ENCODE results near the gene LPP. TPM values are rescaled to one million over a fixed set of nuclear protein-coding genes. Genes with fewer than 3 reads are reported as not detected.
"Not testable (repeated sequence)": the region's sequence is repeated elsewhere in the genome, so short reads cannot be mapped to it uniquely, and the experiment has no call there.

LPP gene
- polyA plus RNA-seq, 3 donors, result 24.5 to 26.1 (median 25.4) TPM

DNA sequence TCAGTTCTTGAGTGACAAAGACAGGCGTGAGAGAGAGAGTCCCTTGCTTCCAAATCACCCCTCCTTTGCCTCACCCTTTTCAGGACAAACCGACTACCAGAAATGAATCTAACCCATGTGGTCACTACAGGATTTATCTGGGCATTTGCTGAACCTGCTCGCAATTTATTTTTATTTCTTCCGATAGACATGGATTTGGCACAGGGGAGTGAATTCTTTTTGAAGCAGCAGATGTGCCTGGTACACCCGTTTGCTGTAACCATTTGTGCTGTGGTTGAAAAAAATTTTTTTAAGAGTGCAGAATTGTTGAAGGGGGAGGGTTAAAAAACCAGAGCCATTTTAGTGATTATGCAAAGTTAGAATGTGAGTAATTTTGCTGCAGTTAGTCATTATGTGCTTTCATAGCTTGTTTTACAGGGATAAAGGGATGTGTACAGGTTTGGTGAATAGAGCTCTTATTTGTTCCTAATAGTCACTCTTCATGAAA is 442.0 kb downstream of the LPP start:
- no peak for DNase-seq (ENCODE audit: low read depth in 3 of 3, low spot score in 2 of 3)

DNA sequence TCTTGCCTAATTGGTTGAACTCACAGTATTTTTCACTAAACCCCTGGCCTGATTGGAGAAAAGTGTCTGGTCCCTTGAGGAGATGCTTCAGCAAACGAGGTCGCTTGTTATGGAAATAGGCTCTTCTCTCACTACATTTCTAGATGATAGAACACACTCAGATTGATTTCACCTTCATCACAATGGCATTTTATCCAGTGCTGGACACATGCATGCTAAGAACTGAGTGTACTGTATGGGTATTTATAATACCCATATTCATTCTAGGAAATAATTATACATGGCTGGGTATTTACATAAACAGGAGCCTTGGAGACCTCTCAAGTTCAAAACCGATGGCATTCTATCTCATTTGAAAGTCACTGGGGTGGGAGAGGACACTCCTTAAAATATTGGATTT is 444.9 kb downstream of the LPP start:
- DNase-seq (ENCODE audit: low read depth in 3 of 3, low spot score in 2 of 3), result no peak

DNA sequence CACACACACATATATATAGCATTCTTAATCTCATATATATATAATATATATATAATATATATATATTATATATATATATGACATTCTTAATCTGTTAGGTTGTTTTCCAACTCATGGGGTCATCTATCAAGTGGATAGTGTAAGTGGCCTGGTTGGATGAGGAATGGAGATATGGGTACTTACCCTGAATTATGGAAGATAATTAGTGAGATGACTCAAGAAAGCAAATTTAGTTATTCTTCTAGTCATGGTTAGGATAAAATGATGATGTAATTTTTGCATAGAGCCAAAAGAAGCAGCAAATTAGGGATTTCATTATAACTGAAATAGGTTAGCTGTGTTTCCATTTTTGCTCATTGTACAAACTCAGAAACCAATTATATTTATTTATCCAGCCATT is 448.2 kb downstream of the LPP start:
- no peak for DNase-seq (ENCODE audit: low read depth in 3 of 3, low spot score in 2 of 3)

DNA sequence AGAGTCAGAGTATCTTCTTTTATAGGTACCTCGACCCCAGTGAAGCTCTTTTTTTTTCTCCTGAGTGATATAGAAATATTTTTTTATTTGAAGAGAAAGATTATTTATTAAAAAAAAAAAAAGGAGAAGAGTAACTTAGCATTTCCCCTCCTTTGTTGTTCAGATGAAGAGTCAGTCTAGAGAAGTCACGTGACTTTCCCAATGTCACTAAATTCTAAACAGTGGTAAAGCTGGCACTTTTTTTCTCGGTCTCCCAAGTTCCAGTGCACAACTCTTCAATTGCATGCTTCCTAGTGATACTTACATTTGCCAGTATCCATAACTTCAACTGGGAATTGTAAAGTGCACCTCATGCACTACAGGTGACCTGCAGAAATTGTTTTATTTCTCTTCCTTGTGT is 448.7 kb downstream of the LPP start:
- DNase-seq (ENCODE audit: low read depth in 3 of 3, low spot score in 2 of 3), result no peak

DNA sequence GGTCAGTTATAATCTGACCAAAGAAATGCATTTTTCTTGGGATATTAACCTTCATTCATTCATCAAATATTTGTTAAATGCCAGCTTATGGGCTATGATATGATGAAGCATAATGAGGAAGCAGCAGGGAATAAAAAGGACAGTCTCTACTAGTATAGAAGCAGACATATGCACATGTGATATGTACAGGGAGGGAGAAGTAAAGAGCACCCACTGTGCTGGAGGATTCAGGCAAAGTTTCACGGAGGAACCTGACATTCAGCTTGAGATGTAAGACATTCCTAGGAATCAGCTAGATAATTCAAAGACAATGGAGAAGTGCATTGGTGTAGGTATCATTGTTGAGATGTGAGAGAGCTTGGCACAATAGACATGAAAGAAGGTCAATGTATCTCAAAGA is 450.7 kb downstream of the LPP start:
- DNase-seq (ENCODE audit: low read depth in 3 of 3, low spot score in 2 of 3), result no peak

DNA sequence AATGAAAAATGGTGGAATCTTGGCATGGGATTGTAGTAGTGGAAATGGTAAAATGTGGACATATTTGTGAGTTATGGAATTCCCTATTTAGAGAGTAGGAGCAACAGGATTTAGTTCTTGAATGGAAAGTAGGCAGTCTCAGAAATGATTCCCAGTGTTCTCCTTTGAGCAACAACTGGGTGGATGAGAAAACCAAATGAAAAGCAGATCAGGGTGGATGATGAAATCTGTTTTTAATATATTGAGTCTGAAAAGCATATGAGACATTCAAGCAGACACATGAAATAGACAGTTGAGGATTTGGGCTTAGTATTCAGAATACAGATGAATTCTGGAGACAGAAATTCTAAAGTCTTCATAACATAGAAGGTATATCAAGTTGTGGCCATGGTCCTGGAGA is 451.3 kb downstream of the LPP start:
- DNase-seq (ENCODE audit: low read depth in 3 of 3, low spot score in 2 of 3), result no peak

DNA sequence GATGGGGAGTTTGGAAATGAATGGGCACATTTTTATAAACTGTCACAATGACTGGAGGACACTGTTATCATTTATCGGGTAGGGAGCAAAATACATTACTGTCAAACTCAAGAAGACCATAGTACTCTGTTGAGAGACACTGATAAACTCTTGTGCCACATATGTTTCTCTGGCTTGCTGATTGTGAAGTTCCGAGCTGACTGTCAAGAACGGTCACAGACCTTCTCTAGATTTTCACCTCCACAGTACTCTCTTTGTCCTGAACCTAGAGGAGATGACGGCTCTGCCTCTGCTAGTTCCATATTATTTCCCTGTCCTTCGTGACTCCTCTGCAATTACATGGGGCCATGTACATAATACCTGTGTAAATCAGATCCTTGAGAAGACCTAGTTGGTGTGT is 451.9 kb downstream of the LPP start:
- no peak for DNase-seq (ENCODE audit: low read depth in 3 of 3, low spot score in 2 of 3)

DNA sequence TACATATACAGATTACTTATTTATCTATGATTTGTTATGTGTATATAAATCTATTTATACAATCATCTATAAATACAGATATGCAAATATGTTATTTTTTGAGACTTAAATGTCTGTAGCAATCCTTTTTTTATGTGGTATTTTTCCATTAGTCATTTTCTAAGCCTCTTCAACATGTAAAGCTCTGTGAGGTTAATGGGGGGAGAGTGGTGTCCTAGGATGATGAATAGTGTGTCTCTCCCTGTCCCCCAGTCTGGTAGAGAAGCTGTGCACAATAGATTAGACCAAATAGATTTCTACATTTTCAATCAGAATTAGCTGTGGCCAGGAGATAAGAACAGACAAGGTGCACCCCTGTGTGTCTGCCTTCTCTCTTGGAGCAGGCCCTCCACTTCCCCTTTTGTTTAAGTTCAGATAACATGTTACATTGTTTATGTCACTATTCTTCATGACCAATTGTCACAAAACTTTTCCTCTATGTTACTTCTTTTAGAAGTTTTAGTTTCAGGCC is 453.9 kb downstream of the LPP start:
- DNase-seq (ENCODE audit: low read depth in 3 of 3, low spot score in 2 of 3), result no peak

DNA sequence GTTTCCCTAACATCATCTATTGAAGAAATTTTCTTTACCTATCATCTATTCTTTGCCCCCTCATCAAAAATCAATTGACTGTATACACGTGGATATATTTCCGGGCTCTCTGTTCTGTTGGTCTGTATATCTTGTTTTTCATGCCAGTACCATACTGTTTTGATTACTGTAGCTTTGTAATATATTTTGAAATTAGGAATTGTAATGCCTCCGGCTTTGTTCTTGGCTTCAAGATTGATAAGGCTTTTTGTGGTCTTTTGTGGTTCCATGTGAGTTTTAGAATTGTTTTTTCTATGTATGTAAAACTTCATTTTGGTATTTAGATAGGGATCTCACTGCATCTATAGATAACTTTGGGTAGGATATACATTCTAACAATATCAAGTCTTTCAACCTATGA is 454.4 kb downstream of the LPP start:
- DNase-seq (ENCODE audit: low read depth in 3 of 3, low spot score in 2 of 3), result no peak

DNA sequence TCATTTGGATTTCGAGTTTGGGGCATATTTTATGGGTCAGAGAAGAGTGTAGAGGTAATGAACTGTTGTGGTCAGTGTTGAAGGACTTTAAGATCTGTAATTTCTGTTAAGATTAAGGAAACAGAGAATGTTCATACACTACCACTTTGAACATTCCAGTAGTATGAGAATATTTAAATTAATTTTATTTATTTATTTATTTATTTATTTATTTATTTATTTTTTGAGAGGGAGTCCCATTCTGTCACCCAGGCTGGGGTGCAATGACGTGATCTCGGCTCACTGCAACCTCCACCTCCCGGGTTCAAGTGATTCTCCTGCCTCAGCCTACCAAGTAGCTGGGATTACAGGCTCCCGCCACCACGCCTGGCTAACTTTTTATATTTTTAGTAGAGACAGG is 459.8 kb downstream of the LPP start:
- DNase-seq (ENCODE audit: low read depth in 3 of 3, low spot score in 2 of 3), result not testable (repeated sequence)

DNA sequence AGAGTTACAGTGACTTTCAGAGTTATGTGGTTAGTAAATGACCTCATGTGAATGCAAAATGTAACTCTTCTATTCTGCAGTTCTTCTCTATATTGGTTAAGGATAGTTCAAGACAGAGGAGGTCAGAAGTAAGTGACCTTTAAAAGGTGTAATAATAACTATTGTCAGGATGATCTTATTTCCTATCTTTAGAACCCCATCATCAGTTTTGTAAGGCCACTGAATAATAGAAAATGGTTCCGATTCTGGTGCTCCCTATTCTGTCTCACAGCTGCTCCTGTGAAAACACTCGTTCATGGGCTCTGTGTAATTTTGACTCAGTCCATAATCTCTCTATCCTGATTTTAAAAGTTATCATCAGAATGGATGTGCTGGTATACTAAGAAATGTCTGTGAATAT is 463.3 kb downstream of the LPP start:
- DNase-seq (ENCODE audit: low read depth in 3 of 3, low spot score in 2 of 3), result no peak

DNA sequence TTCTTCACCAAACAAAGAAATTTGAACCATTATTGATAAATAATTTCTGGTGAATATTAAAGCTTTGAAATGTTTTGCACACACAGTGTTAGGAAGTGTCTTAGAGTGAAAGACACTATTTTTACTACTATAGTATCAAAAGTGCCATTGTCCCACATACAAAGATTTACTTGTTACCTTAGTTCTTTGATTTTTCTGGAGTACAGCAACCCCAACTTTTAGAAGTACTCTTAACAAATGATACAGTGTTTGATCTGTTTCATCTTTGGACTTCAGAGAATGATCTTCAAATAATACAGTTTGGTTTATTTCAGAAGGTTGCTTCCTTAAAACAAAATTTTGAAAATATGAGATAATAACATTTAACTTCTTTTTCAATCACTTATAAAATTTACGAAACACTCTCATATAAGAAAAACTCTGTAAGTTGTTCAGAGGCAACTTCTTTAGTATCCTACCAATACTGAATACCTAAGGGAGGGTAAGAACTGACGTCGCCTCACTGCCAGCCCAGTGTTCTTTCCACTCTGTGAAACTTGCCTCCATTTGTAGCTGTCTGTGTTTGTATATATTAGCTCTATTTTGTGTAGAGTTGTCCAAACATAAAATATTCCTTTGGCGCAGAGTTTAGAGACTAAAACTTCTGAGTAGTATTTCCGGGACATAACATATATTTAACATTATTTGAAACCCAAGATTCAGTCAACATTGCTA is 464.2 kb downstream of the LPP start:
- DNase-seq (ENCODE audit: low read depth in 3 of 3, low spot score in 2 of 3), result no peak

DNA sequence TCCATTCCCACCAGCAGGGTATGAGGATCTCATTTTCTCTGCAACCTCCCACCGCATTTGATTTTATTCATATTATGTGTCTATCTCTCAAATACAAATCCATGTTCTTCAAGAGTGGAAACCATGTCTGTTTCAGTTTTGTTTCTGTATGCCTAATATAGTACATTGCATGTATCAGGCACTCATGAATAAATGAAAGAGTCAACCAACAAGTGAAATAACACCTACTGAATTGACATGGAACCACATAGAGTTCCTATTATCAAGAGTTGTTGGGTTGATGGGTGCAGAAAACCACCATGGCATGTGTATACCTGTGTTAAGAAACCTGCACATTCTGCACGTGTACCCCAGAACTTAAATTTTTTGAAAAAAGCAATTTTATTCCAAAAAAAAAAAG is 466.8 kb downstream of the LPP start:
- DNase-seq (ENCODE audit: low read depth in 3 of 3, low spot score in 2 of 3), result no peak

DNA sequence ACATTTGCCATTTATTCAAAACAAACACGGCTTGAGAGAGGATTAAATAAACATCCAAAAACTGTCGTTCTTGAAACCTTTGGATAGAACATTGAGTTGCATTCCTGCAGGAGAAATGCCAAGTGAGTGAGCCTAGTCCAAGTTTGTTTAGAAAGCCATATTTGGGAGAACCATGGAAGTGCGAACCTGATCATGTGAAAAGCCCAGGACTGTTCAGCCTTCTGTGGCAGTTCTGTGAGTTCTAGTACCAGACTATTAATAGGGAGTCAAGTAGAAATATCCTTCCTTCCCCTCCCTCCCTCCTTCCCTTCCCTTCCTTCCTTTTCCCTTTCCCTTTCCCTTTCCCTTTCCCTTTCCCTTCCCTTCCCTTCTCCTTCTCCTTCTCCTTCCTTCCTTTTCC is 470.4 kb downstream of the LPP start:
- no peak for DNase-seq (ENCODE audit: low read depth in 3 of 3, low spot score in 2 of 3)

DNA sequence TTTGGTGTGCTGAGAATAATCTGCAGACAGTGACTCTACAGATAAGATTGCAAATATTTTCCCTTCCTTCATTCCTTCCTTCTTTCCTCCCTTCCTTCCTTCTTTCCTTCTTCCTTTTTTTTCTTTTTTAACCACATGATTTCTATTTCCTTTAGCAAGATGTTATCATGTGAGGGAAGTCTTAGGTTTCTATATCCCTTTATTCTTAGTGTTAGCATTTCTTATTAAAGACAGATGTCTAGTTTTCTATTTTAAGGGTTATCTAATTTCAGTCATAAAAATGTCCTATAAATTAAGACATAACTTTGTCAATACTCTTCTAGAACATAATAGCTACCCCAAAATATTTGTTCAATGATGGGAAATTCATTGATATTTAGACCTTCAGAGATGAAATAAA is 470.9 kb downstream of the LPP start:
- DNase-seq (ENCODE audit: low read depth in 3 of 3, low spot score in 2 of 3), result no peak

DNA sequence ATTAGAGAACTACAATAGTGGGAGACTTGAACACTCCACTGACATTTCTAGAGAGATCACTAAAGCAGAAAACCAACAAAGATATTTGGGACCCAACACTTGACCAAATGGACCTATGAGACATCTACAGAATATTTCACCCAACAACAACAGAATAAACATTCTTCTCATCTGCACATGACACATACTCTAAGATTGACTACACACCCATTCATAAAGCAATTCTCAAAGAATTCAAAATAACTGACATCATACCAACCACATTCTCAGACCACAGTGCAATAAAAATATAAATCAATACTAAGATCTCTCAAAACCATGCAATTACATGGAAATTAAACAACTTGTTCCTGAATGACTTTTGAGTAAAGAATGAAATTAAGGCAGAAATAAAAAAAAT is 473.7 kb downstream of the LPP start:
- no peak for DNase-seq (ENCODE audit: low read depth in 3 of 3, low spot score in 2 of 3)

DNA sequence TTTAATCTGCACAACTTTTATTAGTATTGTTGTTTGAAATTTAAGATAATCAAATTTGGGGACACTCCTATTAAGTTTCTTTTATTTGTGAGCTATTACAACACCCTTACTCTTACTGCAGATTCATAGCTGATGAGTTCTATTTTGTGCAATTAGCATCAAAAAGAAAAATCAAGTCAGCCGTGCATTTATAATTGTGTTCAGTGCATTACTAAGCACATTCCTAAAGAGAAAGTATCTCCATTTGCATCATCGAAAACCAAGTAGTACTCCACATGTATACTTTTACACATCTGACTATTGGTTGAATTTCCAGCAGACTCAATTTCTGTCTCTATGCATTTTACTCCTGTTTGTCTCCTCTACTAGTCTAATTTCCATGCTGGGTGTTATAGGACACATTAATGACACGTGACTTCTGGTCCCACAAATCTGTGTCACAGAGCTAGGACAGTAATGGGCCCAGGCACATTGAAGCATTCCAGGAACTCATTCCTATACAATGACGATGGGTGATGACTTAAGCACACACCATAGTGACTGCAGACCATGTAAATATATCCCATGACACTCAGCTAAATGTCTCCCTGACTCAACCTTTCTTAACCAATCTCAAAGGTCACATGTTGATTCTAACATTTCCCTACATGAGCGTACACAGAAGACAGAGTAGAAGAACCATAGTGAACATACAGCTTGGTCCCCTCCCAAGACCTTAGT is 477.5 kb downstream of the LPP start:
- no peak for DNase-seq (ENCODE audit: low read depth in 3 of 3, low spot score in 2 of 3)

DNA sequence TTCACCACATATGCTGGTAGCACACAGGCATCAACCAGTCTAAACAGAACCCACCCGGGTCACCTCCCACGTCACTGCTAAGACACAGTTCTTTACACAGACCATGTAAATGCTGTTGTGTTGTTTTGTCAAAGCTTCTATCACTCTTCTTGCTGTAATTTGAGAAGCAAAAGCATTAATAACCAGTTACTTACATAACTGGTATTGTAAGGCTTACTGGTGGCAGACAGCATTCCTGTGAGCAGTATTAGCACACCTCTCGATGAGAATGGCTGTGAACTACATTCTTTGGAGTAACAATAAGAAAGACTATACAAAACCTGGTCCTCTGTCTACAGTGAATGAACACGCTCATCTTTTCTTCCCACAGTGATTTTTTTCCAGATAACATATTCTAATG is 479.2 kb downstream of the LPP start:
- no peak for DNase-seq (ENCODE audit: low read depth in 3 of 3, low spot score in 2 of 3)

DNA sequence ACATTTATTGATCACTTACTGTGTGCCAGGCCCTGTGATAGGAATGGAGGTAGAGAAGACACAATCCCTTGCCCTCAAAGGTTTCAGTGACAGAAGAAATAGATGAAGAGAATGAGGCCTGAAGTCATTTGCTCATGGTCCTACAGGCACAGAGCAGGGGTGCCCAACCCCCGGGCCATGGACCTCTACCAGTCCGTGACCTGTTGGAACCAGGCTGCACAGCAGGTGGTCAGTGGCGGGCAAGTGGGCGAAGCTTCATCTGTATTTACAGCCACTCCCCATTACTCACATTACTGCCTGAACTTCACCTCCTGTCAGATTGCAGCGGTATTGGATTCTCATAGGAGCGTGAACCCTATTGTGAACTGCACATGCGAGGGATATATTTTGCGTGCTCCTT is 480.3 kb downstream of the LPP start:
- no peak for DNase-seq (ENCODE audit: low read depth in 3 of 3, low spot score in 2 of 3)

DNA sequence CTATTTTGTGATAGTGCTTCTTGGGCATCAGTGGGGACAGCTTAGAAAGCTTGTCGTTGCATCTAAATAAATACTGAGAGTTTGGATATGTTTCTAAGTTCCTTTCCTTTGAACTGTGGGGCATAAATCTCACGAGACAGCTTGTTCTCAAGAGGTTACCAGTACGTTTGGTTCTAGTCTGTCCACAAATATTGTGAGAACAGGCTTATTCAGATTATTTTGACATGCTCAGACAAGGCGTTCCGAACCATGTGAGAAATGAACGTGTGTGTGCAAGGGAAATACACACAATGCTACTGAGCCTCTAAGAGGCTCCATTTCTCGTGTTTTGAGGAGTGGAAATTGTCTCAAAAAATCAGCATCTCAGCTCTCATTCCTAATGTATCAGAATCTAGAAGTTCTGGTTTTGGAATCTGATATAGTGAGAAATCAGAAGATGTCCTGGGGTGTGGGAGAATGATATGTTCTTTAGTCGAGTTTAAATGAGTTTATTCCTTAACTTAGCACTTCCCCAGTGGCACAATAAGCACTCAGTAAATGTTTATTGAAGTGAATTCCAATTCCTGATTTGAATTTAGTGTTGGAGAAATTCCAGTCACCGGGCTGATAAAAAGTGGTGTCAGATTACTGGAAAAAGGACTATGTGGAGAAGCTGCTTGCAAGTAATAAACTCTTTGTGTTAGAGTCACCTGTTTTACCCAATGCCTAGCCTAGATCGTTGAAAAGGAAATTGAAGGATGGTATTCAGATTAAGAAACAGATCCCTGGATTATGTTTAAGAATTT is 481.5 kb downstream of the LPP start:
- no peak for DNase-seq (ENCODE audit: low read depth in 3 of 3, low spot score in 2 of 3)

DNA sequence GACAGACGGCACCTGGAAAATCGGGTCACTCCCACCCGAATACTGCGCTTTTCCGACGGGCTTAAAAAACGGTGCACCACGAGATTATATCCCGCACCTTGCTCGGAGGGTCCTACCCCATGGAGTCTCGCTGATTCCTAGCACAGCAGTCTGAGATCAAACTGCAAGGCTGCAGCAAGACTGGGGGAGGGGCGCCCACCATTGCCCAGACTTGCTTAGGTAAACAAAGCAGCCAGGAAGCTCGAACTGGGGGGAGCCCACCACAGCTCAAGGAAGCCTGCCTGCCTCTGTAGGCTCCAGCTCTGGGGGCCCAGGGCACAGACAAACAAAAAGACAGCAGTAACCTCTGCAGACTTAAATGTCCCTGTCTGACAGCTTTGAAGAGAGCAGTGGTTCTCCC is 482.3 kb downstream of the LPP start:
- not testable (repeated sequence) for DNase-seq (ENCODE audit: low read depth in 3 of 3, low spot score in 2 of 3)

Measured in right renal cortex interstitium (tissue), 3 donors.